Dedifferentiated amniotic fluid mesenchymal stem cell (primary cell): ENCODE measurements around the gene TWIST2.

Source experiments
- DNase-seq: peaks from one replicate; pipeline ENCODE4 v3.0.0-alpha.2; 2016; ENCODE audit errors: extremely low spot score

Gene TWIST2

DNA sequence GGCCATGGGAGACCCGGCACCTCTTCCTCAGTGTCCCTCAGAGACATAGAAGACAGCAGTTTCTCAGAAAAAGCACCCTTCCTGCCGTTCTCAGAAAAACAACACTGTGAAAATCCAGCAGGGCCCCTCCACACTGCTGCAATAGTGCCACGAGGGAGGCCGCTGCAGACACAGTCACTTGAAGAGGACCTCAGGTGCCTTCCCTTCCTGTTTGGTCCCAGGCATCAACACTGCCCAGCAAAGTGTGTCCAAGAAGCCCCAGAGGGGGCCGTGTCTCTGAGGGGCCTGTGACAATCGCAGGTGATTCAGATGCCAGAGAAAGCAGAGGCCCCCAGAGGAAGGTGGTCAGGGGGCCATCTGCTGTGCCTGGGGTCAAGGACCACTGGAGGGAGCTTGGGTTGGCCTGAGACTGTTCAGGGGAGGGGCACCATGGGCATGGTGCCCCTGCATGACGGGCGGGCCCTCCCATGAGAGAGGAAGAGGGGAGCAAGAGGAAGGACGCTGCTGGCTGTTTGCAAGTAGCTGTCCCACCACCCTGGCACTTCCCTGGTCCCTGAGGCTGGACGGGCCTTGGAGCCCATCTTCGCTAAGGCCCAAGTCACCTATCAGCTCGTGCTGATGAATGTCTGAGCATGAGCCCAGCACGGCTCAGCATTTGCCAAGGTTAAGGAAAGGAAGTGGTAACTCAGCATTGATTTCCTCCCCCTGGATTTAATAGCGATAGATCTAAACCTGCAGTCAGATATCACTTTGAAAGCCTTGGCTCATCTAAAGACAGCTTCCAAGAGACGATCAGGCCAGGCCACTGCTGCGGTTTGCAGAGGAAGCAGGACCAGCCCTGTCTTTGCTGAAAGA lies 9.1 kb downstream of the TWIST2 start:
- DNase-seq: no peak

DNA sequence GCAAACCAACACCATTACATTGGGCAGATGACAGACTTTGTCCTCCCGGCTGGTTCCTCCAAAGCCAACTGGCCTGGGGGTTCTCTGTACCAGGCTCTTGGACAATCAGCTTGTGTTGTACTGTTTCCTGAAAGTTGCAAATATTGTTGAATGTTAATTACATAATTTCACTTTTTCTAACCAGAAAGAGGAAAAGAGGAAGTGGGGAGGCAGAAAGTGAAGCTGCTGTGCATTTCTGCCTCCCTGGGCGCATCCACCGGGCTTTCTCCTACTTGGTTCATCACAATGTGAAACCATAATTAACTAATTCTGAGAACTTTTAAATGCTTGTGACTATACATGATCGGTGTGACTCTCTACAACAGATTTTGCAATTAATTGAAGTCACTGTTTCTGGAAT lies 10.1 kb downstream of the TWIST2 start:
- no peak for DNase-seq

DNA sequence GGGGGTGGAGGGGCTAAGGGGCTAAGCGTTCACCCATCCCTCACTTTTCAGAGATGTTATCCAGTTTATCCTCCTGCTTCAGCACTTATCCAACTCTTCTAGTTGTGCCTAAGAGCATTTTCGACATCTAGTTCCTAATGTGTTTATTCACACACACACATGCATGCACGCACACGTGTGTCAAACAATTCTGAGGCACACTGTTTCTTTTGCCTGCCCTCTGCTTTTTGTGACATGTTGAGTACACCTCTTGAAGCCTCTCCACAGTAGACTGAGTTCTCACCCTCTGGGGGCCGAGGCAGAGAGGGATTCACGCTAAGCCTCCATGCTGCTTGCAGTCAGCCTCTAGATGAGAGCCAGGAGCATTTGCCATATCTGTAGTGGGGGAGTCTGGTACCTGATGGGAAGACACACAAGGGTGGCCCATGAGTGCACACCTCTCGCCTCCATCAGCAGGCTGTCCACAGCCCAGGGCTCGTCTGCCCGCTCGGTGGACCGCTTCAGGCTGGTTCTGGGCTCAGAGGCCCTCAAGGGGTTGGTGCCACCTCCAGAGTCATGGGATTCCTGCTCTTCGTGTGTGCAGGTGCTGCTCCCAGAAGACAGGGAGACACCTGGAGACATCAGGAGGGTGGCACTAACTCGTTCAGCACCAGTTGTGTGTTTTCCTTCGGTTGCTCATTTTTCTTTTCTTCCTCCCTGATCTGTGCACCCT lies 11.9 kb downstream of the TWIST2 start:
- DNase-seq: no peak

DNA sequence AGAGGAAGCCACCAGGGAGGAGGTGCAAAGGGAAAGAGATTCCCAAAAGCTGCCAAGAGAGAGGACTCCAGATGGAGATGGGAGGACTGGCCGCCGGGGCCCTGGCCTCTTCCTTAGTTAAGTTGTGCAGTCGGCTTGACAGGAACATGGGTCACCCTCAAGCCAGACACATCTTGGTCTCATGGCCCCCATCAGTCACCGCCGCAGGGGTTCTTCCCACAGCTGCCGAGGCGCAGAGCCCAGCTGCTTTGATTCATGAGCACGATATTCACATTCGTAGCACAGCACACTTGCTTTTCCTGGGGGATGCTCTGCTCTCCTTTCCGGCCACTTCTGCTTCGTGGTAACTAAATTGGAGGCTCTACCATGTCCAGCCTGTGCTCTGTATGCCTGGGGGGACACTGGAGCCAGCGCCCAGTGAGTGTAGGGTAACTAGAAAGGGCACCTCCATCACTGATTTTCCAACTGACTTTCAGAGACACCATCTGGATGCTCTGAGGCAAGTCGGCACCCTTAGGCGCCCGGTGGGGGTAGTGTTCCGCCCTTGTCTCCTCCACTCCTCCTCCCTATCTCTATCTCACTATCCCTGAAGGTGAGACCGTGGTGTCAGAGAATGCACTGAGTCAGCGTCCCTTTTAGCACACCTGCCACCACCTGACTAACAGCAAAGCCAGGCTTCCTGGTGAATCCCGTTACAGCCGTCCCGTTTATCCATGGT lies 13.3 kb downstream of the TWIST2 start:
- no peak for DNase-seq

DNA sequence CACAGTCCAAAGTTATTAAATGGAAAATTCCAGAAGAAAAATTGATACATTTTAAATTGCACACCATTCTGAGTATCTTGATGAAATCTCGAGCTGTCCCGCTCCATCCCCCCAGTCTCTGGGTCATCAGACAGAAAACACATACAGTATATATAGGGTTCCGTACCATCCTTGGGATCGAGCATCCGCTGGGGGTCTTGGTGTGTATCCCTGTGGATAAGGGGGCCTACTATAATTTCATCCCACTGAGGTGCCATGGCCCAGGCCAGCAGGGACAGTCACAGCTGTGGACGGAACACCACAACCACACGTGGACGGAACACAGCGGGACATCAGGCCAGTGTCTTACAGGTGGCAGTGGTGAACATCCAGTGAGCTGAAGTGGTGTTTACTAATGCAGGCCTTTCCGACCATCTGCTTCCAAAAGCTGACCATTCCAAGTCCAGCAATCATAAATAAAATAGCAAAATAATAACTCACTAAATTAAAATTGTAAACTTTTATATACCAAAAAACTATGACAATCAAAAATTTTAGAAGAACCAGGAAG lies 14.0 kb downstream of the TWIST2 start:
- no peak for DNase-seq

DNA sequence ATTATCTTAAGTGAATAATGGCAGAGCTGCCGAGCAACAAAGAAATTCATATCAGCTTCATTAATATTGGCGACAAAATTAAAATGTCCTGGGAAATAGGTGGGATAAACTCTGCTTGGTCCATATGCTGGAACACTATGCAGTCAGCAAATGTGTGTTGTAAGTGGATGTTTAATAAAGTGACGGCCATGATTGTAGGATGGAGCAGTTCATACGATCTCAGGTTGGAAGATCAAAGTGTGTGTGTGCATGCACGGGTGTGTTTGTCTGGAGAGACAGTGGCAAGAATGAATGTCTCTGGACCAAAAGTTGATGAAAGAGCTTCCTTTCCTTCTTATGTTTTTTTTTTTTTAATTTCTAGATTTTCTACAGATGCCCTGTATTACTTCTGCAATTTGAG lies 14.8 kb downstream of the TWIST2 start:
- no peak for DNase-seq

DNA sequence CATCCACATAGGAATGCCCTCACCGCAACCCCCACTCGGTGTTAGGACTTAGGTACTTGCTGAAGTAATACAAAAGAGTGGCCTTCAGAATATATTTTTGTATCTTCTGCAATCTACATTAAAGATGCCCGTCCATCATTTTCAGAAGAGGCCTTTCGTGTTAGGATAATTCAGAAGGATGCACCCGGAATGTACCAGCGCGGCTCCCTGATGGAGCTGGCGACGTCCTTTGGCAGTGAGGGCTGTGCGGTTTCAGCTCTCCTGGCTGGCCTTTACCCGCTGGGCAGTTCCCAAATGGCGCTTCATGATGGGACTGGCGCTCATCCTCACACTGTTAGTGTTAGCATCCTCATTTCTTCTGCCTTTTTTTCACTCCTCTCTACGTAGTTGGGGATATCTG lies 15.3 kb downstream of the TWIST2 start:
- no peak for DNase-seq

DNA sequence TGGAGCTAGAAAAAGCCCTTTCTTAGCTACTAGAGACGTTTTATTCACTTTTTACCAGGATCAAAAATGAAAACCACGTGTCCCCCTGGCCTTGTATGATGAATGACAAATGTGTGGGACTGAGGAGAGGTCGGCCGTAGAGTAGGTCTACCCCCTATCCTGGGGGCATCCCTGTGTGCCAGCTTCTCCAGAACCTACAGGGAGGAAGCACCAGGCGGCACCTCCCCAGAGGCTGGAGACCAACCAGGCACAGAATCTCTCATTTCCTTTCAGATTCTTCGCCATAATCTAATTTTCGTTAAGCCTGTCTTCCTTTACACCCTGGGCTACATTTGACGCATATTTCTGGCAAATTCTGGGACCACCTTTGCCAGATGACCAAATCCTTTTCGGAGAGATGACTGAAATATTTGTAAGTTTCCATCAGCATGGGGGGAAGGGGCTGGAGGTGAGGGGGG lies 15.9 kb downstream of the TWIST2 start:
- DNase-seq: no peak

DNA sequence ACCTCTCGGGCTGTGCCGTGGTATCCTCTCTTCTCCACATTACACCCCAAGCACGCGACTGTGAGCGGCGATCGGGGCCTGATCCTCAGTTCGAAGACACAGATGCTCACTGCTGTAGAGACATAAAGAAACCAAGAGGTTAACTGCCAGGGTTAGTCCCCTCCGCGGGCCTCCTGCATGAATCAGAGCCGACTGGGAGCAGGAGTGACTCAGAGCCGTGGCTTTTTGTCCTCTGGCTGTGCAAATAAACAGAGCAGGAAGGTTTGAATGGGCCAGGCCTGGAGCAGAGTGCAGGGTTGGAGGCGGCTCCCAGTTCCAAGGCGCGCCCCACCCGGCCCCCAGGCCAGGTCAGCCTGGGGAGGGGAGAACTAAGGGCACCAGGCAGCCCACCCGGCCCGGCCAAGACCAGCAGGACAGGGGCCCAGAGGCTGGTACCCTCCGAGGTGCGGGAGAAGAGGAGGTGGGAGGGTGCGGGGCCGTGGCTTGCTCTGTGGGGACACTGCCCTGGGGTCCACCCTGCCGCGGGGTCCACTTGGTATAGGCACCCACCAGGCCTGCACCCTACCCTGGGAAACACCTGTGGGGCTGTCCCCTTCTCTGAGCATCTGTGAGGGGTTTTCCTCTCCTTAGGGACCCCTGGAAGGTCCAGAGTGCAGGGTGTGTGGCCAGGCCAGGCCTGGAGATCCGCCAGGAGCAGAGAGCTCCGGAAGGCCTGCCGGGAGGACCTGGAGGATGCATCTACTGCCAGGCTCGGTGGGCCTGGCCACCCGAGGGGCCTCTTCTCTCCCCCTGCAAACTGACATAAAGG lies 16.5 kb downstream of the TWIST2 start:
- peak; percentile 99 for DNase-seq

DNA sequence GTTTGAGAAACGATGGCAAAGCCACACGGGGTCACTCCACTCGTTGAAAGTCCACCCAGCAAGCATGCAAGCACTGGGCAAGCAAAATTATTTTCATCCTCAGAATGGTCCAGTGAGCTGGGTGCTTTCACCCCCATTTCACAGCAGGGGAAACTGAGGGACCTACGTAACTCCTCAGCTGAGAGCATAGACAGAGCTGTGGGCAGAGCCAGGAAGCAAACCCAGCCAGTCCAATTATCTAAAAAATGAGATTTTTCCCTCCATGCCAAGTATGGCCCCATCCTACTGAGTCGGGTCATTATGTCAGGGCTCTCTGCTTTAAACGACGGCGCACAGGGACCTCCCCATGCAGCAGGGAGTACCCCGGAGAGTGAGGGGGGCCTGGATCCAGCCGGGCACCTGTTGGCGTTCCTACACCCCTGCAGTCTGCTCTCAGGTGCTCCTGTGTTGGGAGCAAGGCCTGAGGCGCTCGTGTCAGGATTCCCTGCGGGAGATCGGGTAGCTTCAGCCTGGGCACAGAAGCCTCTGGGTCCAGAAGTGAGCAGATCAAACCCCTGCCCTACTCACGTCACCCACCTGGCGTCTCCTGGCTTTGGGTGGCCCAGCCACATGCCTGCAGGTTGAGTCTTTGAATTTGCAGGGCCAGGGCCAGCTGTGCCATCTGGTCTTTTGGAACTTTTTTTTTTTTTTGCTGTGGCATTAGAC lies 17.3 kb downstream of the TWIST2 start:
- DNase-seq: no peak

DNA sequence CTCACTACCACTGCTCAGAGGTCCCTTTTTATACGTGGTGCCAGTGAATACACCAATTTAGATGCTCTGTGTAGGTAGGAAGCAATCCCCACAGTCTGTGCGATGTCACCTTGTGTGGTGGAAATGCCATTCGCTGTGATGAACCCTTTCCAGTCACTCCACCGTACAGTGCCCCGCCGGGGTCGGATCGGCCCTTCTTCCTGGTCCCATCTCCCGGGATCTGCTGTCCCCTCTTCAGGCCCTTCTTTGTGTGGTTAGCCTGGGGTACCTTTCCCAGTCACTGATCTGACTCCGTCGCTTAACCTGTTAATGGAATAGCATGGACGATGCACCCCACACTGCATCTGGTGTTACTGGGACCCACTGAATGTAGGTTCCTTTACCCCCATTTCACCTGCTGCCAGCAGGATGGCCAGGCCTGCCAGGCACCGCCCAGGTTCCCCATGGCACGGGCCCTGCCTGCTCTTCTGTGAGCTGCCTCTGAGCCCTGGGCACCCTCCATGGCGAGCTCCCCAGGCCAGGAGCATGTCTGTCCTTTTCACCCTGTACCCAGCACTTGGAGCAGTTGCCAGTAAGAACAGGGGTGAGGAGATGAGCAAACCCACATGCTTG lies 18.0 kb downstream of the TWIST2 start:
- DNase-seq: no peak

DNA sequence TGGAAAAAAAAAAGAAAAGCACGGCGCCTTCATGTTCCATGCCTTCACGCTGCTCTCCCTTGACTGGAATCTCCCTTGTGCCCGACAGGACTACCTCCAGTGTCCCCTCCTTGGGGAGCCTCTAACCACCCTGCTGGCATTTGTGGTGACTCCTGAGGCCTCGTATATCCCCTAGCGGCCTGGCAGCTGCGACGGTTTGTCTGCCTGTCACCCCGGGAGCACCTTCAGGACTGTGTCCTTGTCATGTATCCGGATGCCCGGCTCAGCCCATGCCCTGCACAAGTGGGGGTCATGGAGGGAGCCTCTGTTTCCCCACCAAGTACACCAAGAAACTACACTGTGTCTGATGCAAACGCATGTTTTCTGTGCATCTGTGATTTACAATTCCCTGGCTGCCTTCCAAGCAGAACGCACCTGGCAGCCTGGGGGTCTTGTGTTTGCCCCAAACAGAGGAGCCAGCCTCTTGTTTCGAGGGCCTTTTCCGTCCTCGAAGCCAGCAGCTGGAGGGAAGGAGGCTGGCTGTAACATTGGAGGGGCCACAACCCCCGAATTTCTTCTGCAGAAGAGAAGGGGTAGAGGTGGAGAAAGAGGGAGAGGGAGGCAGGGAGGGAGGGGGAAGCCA lies 18.9 kb downstream of the TWIST2 start:
- no peak for DNase-seq

DNA sequence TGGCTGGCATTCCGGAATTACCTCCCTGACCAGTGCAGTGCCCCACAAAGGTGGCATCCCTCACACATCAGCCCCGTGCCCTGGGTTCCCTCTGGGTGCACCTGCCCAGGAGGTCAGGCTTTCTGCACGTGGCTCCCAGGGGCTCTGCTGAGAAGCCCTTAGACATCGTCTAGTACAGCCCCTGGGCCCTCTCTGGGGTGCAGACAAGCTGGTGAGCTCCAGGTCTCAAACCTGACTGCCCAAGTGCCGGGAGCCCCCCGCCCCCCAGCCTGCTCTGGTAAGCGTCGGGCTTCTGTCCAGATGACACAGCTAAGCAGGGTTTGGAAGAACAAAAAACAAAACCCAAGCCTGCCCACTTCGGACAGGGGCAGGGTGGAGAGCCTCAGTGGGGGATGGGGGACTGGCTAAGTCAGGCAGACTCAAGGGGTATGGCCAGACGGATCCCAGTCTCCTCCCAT lies 20.2 kb downstream of the TWIST2 start:
- no peak for DNase-seq

DNA sequence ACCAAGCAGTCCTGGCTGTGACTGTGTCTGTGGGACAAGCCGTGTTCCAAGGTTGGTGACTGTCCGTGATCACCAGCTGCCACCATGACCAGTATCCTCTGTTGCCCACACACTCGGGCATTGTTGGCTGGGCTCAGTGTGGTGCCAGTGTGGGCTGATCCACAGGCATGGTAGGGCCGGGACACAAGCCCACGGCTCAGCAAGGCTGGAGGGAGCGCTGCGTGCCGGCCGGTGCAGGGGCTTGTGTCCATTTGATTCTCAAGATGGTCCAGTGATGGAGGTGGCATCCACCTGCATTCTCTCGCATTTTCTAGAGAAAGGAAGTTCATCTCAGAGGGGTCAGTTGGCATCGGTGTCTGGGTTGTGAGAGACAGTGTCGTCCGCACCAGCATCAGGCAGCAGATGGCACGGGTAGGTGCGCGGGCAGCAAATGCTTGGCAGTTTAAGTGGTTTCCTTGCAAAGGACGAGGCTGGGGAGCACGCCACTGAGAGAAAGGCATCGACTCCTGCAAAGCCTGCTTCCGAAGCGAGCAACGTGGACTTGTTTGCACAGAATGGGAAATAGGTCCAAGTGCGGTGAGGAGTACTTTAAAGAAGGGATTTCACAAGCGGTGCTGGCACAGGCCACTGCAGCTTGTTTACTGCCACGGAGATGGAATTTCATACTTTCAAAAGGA lies 20.9 kb downstream of the TWIST2 start:
- DNase-seq: no peak

DNA sequence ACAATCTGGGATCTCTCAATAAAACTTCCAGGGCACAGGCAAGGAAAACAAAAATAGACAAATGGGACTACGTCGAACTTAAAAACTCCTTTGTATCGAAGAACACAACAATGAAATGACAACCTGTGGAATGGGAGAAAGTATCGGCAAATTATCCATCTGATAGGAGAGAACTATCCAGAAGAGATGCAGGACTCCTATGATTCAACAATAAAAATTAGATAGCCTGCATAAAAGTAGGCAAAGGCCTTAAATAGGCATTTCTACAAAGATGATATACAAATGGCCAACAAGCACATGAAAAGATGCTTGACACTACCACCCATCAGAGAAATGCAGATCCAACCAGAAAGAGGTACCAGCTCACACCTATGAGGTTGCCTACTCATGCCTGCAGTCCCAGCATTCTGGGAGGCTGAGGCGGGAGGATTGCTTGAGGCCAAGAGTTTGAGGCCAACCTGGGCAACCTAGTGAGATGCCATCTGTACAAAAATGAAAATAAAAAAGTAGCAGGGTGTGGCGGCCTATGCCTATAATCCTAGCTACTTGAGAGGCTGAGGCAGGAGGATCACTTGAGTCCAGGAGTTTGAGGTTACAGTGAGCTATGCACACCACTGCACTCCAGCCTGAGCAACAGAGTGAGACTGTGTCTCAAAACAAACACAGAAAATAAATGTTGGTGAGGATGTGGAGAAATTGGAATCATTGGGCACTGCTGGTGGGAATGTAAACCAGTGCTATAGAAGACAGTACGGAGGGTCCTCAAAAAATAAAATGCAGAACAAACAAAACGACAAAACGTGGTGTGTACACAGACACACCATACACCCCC lies 21.6 kb downstream of the TWIST2 start:
- DNase-seq: no peak

DNA sequence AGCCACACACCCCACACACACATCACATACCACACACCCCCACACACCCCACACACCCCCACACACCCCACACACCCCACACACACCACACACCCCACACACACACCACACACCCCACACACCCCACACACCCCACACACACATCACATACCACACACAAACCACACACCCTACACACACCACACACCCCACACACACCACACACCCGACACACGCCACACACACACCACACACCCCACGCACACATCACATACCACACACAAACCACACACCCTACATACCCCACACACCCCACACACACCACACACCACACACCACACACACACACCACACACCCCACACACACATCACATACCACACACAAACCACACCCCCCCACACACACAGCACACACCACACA lies 22.4 kb downstream of the TWIST2 start:
- DNase-seq: no peak

DNA sequence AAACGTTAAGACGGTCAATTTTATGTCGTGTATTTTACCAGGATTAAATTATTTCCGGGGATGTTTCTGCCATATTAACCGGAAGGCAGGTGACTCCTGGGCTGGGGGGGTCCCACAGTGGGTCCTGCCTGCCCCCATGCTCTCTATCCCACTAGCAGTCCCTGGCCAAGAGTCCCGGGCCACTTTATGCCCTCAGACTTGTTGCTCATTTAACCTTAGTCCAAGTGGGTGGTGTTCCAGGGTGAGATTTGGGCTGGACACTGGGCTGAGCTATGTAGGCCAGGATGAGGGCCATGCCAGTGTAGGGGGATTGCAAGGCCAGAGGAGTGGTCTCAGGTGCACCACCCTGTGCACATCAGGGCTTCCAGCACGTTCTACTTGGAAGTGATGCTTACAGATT lies 24.1 kb downstream of the TWIST2 start:
- DNase-seq: no peak

DNA sequence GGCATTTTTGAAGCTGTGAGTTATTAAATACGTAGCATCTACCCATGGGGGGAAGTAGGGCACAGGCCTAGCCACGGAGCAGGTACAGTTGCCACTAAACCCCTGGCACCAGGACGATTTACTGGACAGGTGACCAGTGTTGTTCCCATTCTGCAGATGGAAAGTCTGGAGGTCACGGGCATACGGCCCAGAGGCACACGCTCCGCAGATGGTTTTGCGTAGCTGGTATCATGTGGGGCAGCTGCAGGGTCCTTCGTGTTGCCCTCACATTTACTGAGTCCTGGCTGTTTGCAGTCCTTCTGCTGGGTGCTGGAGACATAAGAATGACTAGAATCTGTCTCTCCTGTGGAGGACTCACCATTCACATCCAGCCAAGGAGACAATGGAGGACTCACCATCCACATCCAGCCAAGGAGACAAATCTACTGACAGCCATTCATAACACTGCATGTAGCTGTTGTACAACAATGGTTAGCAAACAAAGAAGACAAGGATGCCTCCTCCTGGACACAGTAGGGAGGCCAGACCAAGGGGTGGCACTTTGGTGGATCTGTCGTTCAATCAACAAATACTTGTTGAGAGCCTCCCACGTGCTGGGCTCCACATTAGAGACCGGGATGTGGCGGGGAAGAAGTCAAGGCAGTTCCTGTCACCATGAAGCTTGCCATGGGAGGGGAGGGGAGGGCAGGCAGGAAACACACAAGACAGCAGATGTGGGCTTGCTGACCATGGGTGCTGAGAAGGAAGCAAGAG lies 24.9 kb downstream of the TWIST2 start:
- DNase-seq: no peak
